ENCODE measurements around the gene UBQLN1.
A peak's percentile ranks its signal among the peaks of the same experiment; 100 is the strongest.
"Not testable (repeated sequence)": the region's sequence is repeated elsewhere in the genome, so short reads cannot be mapped to it uniquely, and the experiment has no call there.

The UBQLN1 gene

DNA sequence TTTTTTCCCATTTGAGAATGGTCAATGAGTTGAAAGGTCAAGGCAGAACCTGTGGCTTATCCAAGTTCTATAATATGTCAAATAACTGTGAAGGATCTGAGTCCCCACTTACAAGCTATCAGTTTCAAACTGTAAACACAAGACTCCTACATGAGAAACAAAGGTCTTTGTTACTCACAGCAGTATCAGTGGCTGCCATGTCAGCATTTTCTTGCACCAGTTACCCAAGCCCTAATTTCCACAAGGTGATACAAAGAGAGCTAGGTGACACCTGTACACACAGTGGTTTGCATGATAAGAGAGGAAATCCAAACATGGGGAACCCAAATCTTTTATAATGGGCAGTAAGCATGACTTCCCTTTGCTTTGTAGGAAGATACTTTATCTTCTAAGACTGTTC is 8.0 kb upstream of the UBQLN1 start:
- Histone ChIP-seq H3K27me3 (no peaks in the 10 kb centered on the region), H3K4me3 (no peak overlapping the region), H3K4me2 (no peak overlapping the region), H3K36me3 (no peaks in the 10 kb centered on the region), H3K4me1 (no peaks in the 10 kb centered on the region), H3K9me3 (no peaks in the 10 kb centered on the region), H3K27ac (no peak overlapping the region), H4K20me1 (no peaks in the 10 kb centered on the region), H3K9ac (no peak overlapping the region)
- no peak for TF ChIP-seq Cebpa-rat (IDR thresholded peaks at IDR 0.05)

DNA sequence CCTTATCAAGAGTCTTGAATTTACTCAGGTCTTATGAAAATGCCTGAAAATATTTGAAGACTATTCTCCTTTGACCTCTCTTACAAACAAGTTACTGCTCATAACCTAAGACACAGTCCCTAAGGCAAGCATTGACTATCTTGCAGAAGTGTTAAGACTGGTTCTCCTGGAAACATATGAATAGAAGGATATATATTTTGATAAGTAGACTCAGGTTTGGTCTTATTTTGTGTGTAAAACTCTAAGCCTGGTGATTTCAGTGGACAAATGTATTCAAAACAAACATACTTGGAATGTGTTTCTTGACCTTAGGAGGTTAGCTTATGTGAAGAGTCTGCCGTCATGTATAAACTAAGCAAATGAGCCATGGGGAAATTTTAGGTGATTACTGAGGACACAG is 7.5 kb upstream of the UBQLN1 start:
- no peak for TF ChIP-seq Cebpa-rat (IDR thresholded peaks at IDR 0.05)
- Histone ChIP-seq H3K4me3 (no peak overlapping the region), H3K4me1 (no peaks in the 10 kb centered on the region), H3K27me3 (no peaks in the 10 kb centered on the region), H3K9me3 (no peaks in the 10 kb centered on the region), H3K27ac (no peak overlapping the region), H3K9ac (no peak overlapping the region), H4K20me1 (no peaks in the 10 kb centered on the region), H3K36me3 (no peaks in the 10 kb centered on the region), H3K4me2 (no peak overlapping the region)

DNA sequence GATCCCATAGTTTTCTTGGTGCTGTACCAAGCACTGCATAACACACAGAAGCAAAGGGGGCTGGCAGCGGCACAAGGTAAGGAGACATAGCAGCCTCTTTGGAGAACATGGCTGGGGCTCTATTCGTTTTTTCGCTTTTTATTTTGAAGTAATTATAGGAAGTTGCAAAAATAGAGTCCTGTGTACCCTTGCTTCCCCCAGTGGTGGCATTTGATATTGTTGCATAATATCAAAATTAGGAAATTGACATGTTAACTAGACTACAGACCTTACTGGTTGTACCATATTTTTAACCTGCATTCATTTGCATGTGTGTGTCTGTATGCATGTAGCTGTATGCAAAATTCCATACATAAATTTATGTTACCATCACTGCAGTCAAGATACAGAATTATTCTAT is 6.6 kb upstream of the UBQLN1 start:
- Histone ChIP-seq H3K36me3 (no peaks in the 10 kb centered on the region), H3K9ac (no peak overlapping the region), H3K9me3 (no peaks in the 10 kb centered on the region), H3K4me1 (no peaks in the 10 kb centered on the region), H3K4me3 (no peak overlapping the region), H3K4me2 (no peak overlapping the region), H4K20me1 (no peaks in the 10 kb centered on the region), H3K27me3 (no peaks in the 10 kb centered on the region), H3K27ac (no peak overlapping the region)
- no peak for TF ChIP-seq Cebpa-rat (IDR thresholded peaks at IDR 0.05)

DNA sequence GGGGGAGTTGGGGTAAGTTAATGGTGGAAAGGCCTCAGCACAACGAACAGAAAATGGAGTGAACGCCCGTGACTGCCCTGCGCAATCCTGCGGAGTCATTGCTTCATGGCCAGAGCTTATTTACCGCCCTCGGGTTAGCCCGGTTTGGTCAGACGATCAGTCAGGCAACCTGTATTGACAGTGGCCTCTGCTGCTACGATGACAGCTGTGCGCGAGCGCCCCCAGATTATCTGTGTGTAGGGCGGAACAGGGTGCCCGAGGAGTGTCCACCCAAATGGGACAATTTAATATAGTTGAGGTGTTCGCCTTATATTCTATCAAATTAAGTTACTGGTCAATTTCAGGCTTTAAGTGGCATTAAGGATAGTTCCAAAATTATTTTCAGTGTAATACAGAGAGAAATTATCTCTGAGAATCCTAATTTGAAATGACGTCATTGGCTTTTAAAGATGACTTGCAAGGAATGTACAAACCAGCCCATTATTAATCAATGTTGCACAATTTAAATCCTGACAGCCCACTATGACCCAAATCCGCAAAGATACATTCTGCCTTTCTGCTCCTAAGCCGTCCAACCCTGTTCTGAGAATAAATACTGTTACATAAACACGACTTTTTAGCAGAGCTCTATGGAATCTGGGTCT is 879 bp upstream of the UBQLN1 start:
- no peaks in the 10 kb centered on the region for H3K27me3 ChIP-seq
- peak overlapping the region; percentile 98 for H3K4me3 ChIP-seq
- H3K9me3 ChIP-seq = peaks cover 11% of the 10 kb centered on the region; the same call in 1 of the 2 replicates
- peaks cover 12% of the 10 kb centered on the region; the same call in 1 of the 2 replicates for H3K36me3 ChIP-seq
- no peak for TF ChIP-seq Cebpa-rat (IDR thresholded peaks at IDR 0.05)
- peak overlapping the region; percentile 86 for H3K4me2 ChIP-seq
- H3K4me1 ChIP-seq = peaks cover 23% of the 10 kb centered on the region
- peaks cover 38% of the 10 kb centered on the region for H4K20me1 ChIP-seq
- peak overlapping the region; percentile 98 for H3K9ac ChIP-seq
- H3K27ac ChIP-seq = peak overlapping the region; percentile 98

DNA sequence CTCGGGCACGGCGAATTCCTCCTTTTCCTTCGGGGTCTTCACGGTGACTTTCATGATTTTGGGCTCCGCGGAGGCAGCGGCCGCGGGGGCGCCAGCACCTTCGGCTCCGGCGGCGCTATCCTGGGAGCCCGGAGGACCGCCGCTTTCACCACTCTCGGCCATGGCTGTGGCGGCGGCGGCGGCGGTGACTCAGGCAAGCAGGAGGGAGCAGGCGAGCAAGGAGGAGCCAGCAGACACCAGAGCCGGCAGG is 315 bp downstream of the UBQLN1 start:
- H3K9ac ChIP-seq = peak overlapping the region; percentile 98
- H3K4me3 ChIP-seq = peak overlapping the region; percentile 98
- H3K27ac ChIP-seq = peak overlapping the region; percentile 98
- peaks cover 12% of the 10 kb centered on the region; the same call in 1 of the 2 replicates for H3K36me3 ChIP-seq
- H3K4me1 ChIP-seq = peaks cover 23% of the 10 kb centered on the region
- H3K4me2 ChIP-seq = peak overlapping the region; percentile 90
- no peak for TF ChIP-seq Cebpa-rat (IDR thresholded peaks at IDR 0.05)
- no peaks in the 10 kb centered on the region for H3K27me3 ChIP-seq
- peaks cover 11% of the 10 kb centered on the region; the same call in 1 of the 2 replicates for H3K9me3 ChIP-seq
- H4K20me1 ChIP-seq = peaks cover 50% of the 10 kb centered on the region

DNA sequence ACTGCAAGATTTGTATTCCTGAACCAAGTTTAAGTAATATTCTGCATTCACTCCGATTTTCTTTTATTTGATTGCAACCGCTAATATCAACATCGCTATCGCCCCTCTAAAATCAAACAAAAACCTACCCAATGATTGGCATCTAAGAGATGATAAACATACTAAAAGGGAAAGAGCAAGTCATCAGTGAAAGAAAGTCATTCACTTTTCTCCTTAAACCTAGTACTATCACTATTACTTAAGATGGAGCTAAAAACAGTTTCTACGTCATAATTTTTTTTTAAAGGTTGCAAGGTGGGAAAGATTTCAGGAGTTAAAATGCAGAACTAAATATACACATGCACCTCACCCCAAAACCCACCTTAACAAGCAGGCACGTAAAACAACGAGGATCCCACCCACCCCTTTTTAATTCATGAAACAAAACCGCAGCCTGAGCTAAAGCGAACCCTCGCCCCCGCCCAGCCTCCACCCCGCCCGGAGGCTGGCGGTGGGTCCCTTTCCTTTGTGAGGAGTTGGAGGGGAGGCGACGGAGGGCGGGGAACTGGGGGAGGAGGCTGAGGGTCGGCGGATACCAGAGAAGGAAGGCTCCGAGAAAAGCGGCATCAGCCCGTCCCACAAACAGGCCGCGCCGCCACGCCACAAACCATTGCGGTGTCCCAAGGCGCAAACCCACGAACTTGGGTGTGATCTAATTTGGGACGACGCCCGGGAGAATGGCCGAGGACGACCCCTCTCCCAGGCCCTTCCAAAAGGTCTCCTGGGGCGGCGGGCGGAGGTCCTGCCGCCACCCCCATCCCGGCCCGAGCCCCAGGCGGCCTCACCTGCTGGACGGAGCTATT is 861 bp downstream of the UBQLN1 start:
- no peak for TF ChIP-seq Cebpa-rat (IDR thresholded peaks at IDR 0.05)
- Histone ChIP-seq H3K4me2 (peak overlapping the region; percentile 90), H3K9me3 (peaks cover 11% of the 10 kb centered on the region; the same call in 1 of the 2 replicates), H3K27me3 (no peaks in the 10 kb centered on the region), H3K4me1 (peaks cover 23% of the 10 kb centered on the region), H3K36me3 (peaks cover 12% of the 10 kb centered on the region; the same call in 1 of the 2 replicates), H3K9ac (peak overlapping the region; percentile 98), H3K27ac (peak overlapping the region; percentile 98), H4K20me1 (peaks cover 56% of the 10 kb centered on the region), H3K4me3 (peak overlapping the region; percentile 98)

DNA sequence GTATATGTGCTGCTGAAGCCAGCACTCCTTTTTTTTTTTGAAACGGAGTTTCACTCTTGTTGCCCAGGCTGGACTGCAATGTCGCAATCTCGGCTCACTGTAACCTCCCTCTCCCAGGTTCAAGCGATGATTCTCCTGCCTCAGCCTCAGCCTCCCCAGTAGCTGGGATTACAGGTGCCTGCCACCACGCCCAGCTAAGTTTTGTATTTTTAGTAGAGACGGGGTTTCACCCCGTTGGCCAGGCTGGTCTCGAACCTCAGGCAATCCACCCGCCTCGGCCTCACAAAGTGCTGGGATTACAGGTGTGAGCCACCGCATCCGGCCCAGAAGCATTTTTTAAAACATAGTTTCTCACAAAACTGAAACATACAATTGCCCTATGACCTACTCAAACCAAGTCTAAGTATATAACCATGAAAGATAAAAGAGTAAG is 2.5 kb downstream of the UBQLN1 start:
- Histone ChIP-seq H3K9me3 (peaks cover 11% of the 10 kb centered on the region; the same call in 1 of the 2 replicates), H3K4me2 (peak overlapping the region; percentile 90), H3K4me3 (peak overlapping the region; percentile 98; the same call in 1 of the 2 replicates), H4K20me1 (peaks cover 72% of the 10 kb centered on the region), H3K4me1 (peaks cover 23% of the 10 kb centered on the region), H3K36me3 (peaks cover 16% of the 10 kb centered on the region; the same call in 1 of the 2 replicates)
- peak; percentile 49 for TF ChIP-seq Cebpa-rat (IDR thresholded peaks at IDR 0.05)
- H3K27ac ChIP-seq, H3K9ac ChIP-seq, H3K27me3 ChIP-seq: not testable (repeated sequence)

DNA sequence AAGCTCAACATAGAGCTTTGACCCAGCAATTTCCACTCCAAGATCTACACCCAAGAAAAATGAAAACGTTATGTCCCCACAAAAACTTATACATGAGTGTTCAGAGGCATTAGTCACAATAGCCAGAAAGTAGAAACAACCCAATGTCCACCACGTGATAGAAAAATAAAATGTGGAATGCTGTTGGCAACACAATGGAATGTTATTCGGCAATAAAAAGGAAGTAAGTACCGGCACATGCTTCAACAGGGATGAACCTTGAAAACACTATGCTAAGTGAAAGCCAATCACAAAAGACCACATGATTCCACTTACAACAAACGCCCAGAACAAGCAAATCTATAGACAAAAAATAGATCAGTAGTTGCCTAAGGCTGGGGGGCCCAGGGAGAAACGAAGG is 6.0 kb downstream of the UBQLN1 start:
- Histone ChIP-seq H4K20me1 (peaks cover 100% of the 10 kb centered on the region), H3K4me1 (peaks cover 14% of the 10 kb centered on the region), H3K27ac (no peak overlapping the region), H3K9me3 (peaks cover 11% of the 10 kb centered on the region; the same call in 1 of the 2 replicates), H3K36me3 (peaks cover 41% of the 10 kb centered on the region), H3K9ac (no peak overlapping the region), H3K4me3 (no peak overlapping the region), H3K4me2 (no peak overlapping the region), H3K27me3 (no peaks in the 10 kb centered on the region)
- no peak for TF ChIP-seq Cebpa-rat (IDR thresholded peaks at IDR 0.05)

DNA sequence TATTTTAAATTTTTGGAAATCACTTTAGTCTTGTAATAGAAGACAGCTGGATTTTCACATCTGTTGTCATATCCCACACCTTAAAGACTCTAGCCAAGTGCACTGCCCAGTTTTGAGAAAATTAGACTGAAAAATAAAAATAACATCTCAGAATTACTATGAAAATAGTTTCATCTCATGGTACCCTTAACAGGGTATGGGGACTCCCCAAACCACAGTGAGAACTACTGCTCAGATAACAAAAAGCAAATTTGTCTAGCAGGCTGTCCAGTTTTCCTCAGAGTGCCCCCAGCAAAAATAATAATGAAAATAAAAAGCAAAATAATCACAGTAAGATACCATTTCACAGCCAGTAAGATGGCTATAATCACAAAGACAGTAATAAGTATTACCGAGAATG is 6.5 kb downstream of the UBQLN1 start:
- no peak for TF ChIP-seq Cebpa-rat (IDR thresholded peaks at IDR 0.05)
- Histone ChIP-seq H3K9me3 (peaks cover 11% of the 10 kb centered on the region; the same call in 1 of the 2 replicates), H4K20me1 (peaks cover 100% of the 10 kb centered on the region), H3K4me1 (peaks cover 12% of the 10 kb centered on the region), H3K4me3 (no peak overlapping the region), H3K27me3 (no peaks in the 10 kb centered on the region), H3K27ac (no peak overlapping the region), H3K9ac (no peak overlapping the region), H3K4me2 (no peak overlapping the region), H3K36me3 (peaks cover 41% of the 10 kb centered on the region)

DNA sequence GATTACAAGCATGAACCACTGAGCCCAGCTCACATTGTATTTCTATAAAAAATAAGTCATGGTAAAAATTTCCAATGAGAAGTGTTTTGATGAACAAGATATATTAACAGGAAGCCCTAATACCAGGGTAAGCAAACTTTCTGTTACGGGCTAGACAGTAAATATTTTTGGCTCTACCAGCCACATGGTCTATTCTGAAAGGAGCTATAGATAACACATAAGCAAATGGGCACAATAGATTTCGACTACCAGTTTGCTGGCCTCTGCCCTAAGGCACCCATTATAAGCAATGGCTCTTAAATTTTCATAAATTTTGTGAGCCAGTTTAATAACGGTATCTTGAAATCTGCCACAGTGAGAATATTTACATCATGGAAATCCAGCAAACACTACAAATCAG is 8.1 kb downstream of the UBQLN1 start:
- Histone ChIP-seq H3K27ac (no peak overlapping the region), H3K4me2 (no peak overlapping the region), H3K9ac (no peak overlapping the region), H3K27me3 (no peaks in the 10 kb centered on the region), H4K20me1 (peaks cover 100% of the 10 kb centered on the region), H3K36me3 (peaks cover 33% of the 10 kb centered on the region), H3K4me3 (no peak overlapping the region), H3K4me1 (no peaks in the 10 kb centered on the region; the same call in 1 of the 2 replicates), H3K9me3 (peaks cover 3% of the 10 kb centered on the region; the same call in 1 of the 2 replicates)
- no peak for TF ChIP-seq Cebpa-rat (IDR thresholded peaks at IDR 0.05)

Measured in BLaER1 (cell line).